Measurements from ENCODE around the gene TRIM66.

Gene TRIM66

DNA sequence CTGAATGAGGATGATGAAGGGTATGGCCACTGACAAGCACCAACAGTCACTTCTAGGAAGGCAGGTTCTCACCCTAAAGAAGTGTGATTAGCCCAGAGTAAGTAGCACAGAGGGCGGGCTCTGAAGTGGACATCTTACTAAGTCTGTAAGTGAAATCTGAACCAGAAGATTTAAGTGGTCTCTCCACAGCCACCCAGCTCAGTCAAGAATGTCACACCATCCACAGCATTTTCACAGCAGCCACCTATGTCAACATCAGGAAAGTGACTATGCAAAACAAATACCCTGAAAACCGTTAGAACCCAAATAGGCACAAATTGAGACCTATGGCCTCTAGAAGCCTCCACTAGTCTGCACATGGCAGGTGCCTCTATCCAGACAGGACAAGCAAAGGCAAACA is 65.4 kb downstream of the TRIM66 start:
- DNase-seq (no peak), ATAC-seq (no peak)
- Mint-ChIP-seq H3K4me1 (peaks cover 13% of the 10 kb centered on the region), H3K4me3 (no peak overlapping the region), H3K27me3 (no peaks in the 10 kb centered on the region), H3K9me3 (no peaks in the 10 kb centered on the region), H3K27ac (no peak overlapping the region)

GRCh38 chr11:8615291-8616032 is 67.0 kb downstream of the TRIM66 start:
- ATAC-seq (no peak), DNase-seq (no peak)
- Mint-ChIP-seq H3K9me3 (no peaks in the 10 kb centered on the region), H3K4me1 (peaks cover 15% of the 10 kb centered on the region), H3K4me3 (no peak overlapping the region), H3K27me3 (no peaks in the 10 kb centered on the region), H3K27ac (no peak overlapping the region)

- peak overlapping the region in 1 of 2 donors; percentile 16 for H3K27ac Mint-ChIP-seq
- no peaks in the 10 kb centered on the region for H3K9me3 Mint-ChIP-seq
- H3K27me3 Mint-ChIP-seq, result no peaks in the 10 kb centered on the region
- H3K4me3 Mint-ChIP-seq, result no peak overlapping the region
- DNase-seq (no peak), ATAC-seq (no peak)
- H3K4me1 Mint-ChIP-seq, result peaks cover 20% of the 10 kb centered on the region
Measured at GRCh38 chr11:8614497-8614896, 68.0 kb downstream of the TRIM66 start.

DNA sequence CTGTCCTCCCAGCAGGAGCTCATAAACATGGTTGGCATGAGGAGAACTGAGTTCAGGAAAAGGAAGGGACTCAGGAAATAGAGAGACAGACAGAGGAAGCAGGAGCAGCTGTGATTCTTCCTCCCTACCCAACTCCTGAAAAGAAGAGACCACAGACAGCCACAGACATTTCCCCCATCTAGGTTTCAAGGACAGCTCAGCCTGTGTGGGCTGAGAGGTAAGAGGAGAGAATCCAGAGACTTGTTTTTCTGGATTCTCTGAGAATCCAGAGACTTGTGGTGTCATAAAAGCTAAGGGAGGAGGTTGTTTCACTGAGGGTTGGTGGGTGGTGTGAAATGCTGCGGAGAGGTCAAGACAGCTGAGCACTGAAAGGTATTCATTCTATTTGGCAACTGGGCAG is 69.4 kb downstream of the TRIM66 start:
- DNase-seq (no peak), ATAC-seq (no peak)
- Mint-ChIP-seq H3K9me3 (no peaks in the 10 kb centered on the region), H3K27me3 (no peaks in the 10 kb centered on the region), H3K27ac (no peak overlapping the region), H3K4me3 (no peak overlapping the region), H3K4me1 (peaks cover 20% of the 10 kb centered on the region)

- Mint-ChIP-seq H3K27ac (no peak overlapping the region), H3K9me3 (no peaks in the 10 kb centered on the region), H3K4me3 (no peak overlapping the region), H3K27me3 (no peaks in the 10 kb centered on the region), H3K4me1 (peaks cover 20% of the 10 kb centered on the region)
- ATAC-seq (no peak), DNase-seq (no peak)
Measured at GRCh38 chr11:8612522-8612921, 69.9 kb downstream of the TRIM66 start.

GRCh38 chr11:8610532-8611116 is 71.8 kb downstream of the TRIM66 start:
- peak overlapping the region; percentile 71 to 88 for H3K27ac Mint-ChIP-seq
- peaks cover 8% of the 10 kb centered on the region for H3K27me3 Mint-ChIP-seq
- no peaks in the 10 kb centered on the region for H3K9me3 Mint-ChIP-seq
- H3K4me3 Mint-ChIP-seq, result no peak overlapping the region
- ATAC-seq (peak; percentile 84), DNase-seq (peak in 1 of 2 donors; percentile 53)
- H3K4me1 Mint-ChIP-seq, result peaks cover 20% of the 10 kb centered on the region

GRCh38 chr11:8608652-8609051 is 73.8 kb downstream of the TRIM66 start:
- H3K4me1 Mint-ChIP-seq, result peaks cover 20% of the 10 kb centered on the region
- no peaks in the 10 kb centered on the region for H3K9me3 Mint-ChIP-seq
- no peak overlapping the region for H3K4me3 Mint-ChIP-seq
- ATAC-seq, result no peak
- no peak for DNase-seq
- H3K27me3 Mint-ChIP-seq, result peaks cover 21% of the 10 kb centered on the region
- no peak overlapping the region for H3K27ac Mint-ChIP-seq

GRCh38 chr11:8605971-8606563 is 76.4 kb downstream of the TRIM66 start:
- DNase-seq (no peak), ATAC-seq (no peak)
- Mint-ChIP-seq H3K4me3 (no peak overlapping the region), H3K9me3 (no peaks in the 10 kb centered on the region), H3K27me3 (peaks cover 26% of the 10 kb centered on the region), H3K27ac (no peak overlapping the region), H3K4me1 (peaks cover 7% of the 10 kb centered on the region)

DNA sequence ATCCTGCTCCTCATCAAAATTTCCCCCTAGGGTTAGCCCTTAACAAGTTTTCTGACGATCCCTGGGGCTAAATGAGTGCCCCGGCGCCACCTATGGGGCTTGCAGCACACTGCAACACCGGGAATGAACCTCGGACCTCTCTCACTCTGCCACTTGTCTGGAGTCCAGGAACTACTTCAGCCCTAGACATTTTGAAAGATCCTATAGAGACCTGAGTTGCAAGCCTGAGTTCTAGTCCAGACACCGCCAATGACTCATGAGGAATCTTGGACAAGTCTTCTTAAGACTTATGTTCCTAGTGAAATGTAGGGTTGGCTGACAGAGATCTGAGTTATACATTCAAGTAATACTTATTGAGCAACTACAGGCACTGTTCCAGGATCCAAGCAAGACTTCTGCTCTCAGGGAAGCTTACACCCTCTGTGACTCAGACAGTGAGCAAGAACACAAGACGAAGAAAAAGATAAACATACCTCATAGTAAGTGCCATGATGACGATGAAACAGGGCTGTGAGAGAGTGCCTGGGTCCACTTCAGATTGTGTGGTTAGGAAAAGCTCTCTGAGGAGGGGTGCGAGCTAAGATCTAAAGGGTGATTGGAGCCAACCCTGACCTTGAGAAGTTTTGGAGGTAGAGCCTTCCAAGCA is 78.3 kb downstream of the TRIM66 start:
- peak overlapping the region; percentile 2 to 4 for H3K27ac Mint-ChIP-seq
- no peak overlapping the region for H3K4me3 Mint-ChIP-seq
- peaks cover 27% of the 10 kb centered on the region for H3K27me3 Mint-ChIP-seq
- H3K4me1 Mint-ChIP-seq, result no peaks in the 10 kb centered on the region
- no peaks in the 10 kb centered on the region for H3K9me3 Mint-ChIP-seq
- ATAC-seq (peak; percentile 79), DNase-seq (peak; percentile 36 to 50)

DNA sequence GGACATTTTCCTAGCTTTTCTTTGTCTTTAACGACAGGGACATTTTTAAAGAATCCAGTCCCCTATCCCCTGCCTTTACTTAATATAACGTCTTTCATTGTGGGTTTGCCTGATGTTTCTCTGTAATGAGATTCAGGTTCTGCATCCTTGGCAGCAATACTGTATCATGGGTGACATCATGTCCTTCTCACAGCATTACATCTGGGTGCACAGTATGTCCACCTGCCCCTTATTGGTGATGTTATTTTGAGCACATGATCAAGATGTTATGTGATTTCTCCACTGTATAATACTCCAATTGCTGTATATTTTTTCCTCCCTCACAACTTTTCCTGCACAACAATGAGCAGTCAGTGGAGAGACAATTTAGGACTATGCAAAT is 78.8 kb downstream of the TRIM66 start:
- Mint-ChIP-seq H3K27ac (no peak overlapping the region), H3K27me3 (peaks cover 32% of the 10 kb centered on the region), H3K4me1 (no peaks in the 10 kb centered on the region), H3K4me3 (no peak overlapping the region), H3K9me3 (no peaks in the 10 kb centered on the region)
- DNase-seq (no peak), ATAC-seq (peak; percentile 22)

DNA sequence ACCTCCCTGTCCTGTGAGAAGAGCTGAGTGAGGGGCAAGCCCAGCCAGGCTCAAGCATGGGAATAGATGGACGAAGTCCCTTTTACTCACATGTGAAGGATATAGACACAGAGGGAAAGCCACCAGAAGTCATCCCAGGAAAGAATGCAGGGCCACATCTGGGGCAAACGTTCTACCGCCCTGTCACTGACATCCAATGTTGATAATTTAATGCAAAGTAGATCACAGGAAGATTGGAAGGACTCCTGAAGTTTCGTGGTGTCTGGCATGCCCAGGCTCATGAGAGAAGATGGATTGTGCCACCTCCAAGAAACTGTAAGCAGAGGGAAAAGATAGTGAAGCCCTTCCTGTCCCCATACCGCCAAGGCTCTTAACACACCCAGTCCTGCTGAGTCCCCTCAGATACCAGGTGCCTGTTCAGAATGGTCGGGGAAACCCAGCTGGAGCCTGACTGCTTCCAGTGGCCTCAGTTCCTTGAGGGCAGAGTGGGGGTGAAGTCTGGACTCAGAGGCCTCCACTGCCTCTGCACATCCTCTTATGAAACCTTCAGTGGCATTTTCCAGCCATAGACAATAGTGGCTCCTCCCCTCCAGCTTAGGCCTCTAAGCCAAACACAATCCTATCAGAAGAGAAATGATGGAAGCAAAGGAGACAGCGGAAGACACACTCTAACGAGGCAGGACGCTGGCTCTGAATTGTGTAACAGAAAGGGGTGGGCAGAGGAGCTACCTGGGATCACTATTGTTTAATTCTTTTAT is 80.9 kb downstream of the TRIM66 start:
- no peak for DNase-seq
- Mint-ChIP-seq H3K4me1 (no peaks in the 10 kb centered on the region), H3K27me3 (peaks cover 48% of the 10 kb centered on the region), H3K4me3 (no peak overlapping the region), H3K9me3 (no peaks in the 10 kb centered on the region), H3K27ac (no peak overlapping the region)
- no peak for ATAC-seq

DNA sequence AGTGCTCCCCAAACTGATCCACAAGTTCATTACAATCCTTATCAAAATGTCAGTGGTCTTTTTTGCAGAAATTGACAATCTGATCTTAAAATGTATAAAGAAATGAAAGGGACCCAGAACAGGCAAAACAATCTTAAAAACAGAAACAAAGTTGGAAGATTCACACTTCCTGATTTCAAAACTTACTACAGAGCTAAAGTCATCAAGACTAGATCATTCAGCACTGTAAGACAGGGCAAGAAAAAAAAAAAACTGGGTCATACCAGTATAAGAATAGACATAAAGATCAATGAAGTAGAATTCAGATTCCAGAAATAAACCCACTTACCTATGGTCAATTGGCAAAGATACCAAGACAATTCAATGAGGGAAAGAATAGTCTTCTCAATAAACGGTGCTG is 84.0 kb downstream of the TRIM66 start:
- DNase-seq, result no peak
- H3K9me3 Mint-ChIP-seq, result no peaks in the 10 kb centered on the region
- no peak for ATAC-seq
- H3K27ac Mint-ChIP-seq, result no peak overlapping the region
- H3K27me3 Mint-ChIP-seq, result peaks cover 33% of the 10 kb centered on the region
- no peak overlapping the region for H3K4me3 Mint-ChIP-seq
- peaks cover 6% of the 10 kb centered on the region for H3K4me1 Mint-ChIP-seq

DNA sequence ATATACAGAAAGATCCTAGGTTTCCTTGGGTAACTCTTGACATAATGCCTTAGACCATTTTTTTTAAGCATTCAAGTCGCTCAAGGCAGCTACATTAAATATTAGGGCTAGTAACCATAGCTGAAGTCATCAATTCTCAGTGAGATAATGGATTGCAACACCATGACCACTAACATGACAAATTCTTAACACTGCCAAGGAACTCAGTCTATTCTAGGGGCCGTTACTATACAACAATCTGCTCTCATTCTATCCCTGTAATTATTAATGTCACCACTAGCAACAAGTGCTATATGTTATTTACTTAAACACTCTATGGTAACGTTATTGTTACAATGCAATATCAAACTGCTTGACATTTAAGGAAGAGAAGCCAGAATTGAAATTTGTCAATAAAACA is 85.3 kb downstream of the TRIM66 start:
- peaks cover 40% of the 10 kb centered on the region for H3K27me3 Mint-ChIP-seq

GRCh38 chr11:8596504-8597046 is 85.9 kb downstream of the TRIM66 start:
- no peak overlapping the region for H3K27ac Mint-ChIP-seq
- H3K9me3 Mint-ChIP-seq, result no peaks in the 10 kb centered on the region
- DNase-seq (no peak), ATAC-seq (no peak)
- H3K4me1 Mint-ChIP-seq, result peaks cover 12% of the 10 kb centered on the region
- H3K27me3 Mint-ChIP-seq, result peaks cover 42% of the 10 kb centered on the region
- H3K4me3 Mint-ChIP-seq, result no peak overlapping the region

More for the DNA sequence above, 85.3 kb downstream of the TRIM66 start:
- ATAC-seq (no peak), DNase-seq (no peak)
- H3K4me3 Mint-ChIP-seq, result no peak overlapping the region
- no peaks in the 10 kb centered on the region for H3K9me3 Mint-ChIP-seq
- peaks cover 12% of the 10 kb centered on the region for H3K4me1 Mint-ChIP-seq
- H3K27ac Mint-ChIP-seq, result no peak overlapping the region
